Epithelial cell of esophagus (primary cell): ENCODE data around the gene MAML3.

ENCODE experiments used
- DNase-seq: peaks from one replicate; pipeline ENCODE4 v3.0.0; 2010; ENCODE audit warnings: low read depth
- H3K4me3 ChIP-seq: 2 replicates; pipeline ENCODE4 v1.5.1; 2011; ENCODE audit warnings: mild to moderate bottlenecking, low read length, control low read depth
- CTCF ChIP-seq: IDR thresholded peaks from 2 replicates; pipeline ENCODE4 v1.5.1; 2011; ENCODE audit warnings: low read depth, mild to moderate bottlenecking, low read length, control low read depth, inconsistent platforms; ENCODE audit not compliant: insufficient read depth; ENCODE audit errors: missing control alignments

The MAML3 gene

DNA sequence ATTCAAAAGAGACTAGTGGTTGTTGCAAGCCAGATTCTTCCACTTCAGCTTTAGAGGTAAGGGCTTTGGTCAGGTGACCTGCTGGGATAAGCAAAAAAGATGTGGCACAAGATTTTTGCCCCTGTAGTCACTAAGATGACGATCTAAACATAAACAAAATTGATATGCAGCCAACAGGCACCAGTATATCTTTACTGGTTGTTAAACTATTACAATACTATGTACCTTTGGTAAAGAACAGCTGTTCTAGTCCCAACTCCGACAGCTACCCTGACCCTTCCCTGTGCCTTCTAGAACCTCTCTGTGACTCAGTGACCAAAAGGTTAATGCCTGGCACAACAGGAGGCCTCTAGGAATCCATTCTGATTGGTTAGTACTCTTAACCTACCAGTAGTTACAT is 428.7 kb downstream of the MAML3 start:
- no peak overlapping the region for H3K4me3 ChIP-seq
- DNase-seq: no peak
- no peak for TF ChIP-seq CTCF

GRCh38 chr4:139721789-139722188 is 432.2 kb downstream of the MAML3 start:
- DNase-seq: no peak
- no peak for TF ChIP-seq CTCF
- H3K4me3 ChIP-seq: no peak overlapping the region

DNA sequence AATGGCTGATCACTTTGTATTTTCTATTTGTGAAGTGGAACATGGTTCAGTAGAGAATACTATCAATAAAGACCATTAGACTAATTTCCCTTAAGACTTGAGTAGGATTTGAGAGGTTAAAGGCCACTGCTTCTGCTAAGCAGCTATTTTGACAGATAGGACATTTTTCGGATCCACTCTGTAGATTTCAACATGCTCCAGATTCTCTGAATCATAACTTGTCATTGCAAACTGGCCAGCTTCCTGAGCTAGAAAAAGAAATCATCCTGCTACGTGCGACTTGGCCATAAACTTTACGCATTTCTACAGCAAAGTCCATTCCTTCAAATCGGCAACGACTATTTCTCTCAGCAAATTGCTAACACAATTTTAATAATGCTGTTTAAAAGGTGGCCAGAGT is 433.2 kb downstream of the MAML3 start:
- TF ChIP-seq CTCF: no peak
- H3K4me3 ChIP-seq: no peak overlapping the region
- DNase-seq: no peak

DNA sequence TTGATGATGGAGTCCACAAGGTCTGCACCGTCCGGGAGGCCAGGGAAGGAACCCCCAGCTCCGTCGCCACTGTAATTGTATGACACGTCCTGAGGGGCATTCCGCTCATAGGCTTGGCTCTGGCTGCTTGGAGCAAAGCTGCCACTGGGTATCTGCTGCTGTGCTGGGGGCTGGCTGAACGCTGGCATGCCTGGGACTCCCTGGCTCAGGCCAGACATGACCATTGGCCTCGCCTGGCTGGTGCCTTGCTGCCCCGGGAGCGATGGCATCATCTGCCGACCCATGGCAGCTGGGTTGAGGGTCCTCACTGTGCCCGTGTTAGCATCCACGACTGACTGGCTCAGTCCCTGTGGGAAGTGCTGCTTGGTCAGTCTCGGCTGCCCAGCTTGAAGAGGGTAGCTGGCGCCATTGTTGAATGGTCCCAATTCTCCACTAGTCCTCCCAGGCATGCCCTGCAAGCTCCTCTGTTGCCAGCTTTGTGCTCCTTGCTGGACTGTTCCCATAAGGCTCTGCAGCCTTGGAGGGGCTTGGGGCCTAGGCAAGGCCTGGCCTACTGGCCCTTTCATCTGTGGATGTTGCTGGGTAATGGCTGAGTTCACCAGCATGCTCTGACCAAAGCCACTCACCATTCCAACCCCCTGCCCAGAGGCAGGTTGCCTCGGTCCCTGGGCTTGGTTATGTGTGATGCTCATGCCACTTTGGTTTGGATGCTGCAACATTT is 434.4 kb downstream of the MAML3 start:
- H3K4me3 ChIP-seq: no peak overlapping the region
- no peak for DNase-seq

DNA sequence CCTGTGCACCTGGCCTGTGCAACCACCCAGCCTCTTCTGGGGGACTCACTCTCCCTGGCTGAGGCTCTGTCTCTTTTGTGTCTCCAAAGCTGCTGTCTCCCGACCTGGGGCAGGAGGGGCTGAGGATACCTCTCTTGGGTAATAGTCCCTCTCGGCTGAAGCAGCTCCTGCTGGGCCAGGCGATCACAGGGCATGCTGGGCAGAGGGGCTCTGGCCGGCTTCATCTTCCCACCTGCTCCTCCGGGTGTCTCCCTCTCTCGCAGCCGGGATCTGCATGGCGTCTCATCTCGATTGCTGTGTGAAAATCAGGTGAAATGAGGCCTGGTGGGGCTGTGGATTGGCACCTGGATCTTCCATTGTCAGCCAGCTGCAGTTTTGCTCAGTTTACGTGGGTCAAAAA is 435.2 kb downstream of the MAML3 start:
- no peak for DNase-seq
- TF ChIP-seq CTCF: no peak
- no peak overlapping the region for H3K4me3 ChIP-seq

More for the DNA sequence above, 434.4 kb downstream of the MAML3 start:
- TF ChIP-seq CTCF: no peak

- DNase-seq: no peak
- no peak for TF ChIP-seq CTCF
- H3K4me3 ChIP-seq: no peak overlapping the region
These were observed 435.6 kb downstream of the MAML3 start for GRCh38 chr4:139718358-139718757.
